DOHH2 (cell line): ENCODE results near the gene GJB2.

Source experiments
- H3F3A ChIP-seq: fragments of 200-600 bp; sonication (generic), shearing (Covaris generic); 2 replicates; pipeline ENCODE4 v1.6.0; 2016; ENCODE audit warnings: antibody characterized with exemption, mild to moderate bottlenecking; ENCODE audit not compliant: control insufficient read depth, insufficient read depth
- H3K27ac ChIP-seq: fragments of 200-600 bp; sonication (generic); 2 replicates; pipeline ENCODE4 v1.5.1; 2014; ENCODE audit warnings: low read depth, mild to moderate bottlenecking, low read length, moderate library complexity
- H3K27me3 ChIP-seq: fragments of 200-600 bp; sonication (generic); 2 replicates; pipeline ENCODE4 v1.6.1; 2014; ENCODE audit warnings: mild to moderate bottlenecking, low read length, mixed read lengths; ENCODE audit not compliant: control insufficient read depth
- H3K36me3 ChIP-seq: fragments of 200-600 bp; sonication (generic); 2 replicates; pipeline ENCODE4 v1.6.1; 2014; ENCODE audit warnings: mild to moderate bottlenecking, low read length, moderate library complexity, mixed read lengths; ENCODE audit not compliant: control insufficient read depth
- H3K4me1 ChIP-seq: fragments of 200-600 bp; sonication (generic); 2 replicates; pipeline ENCODE4 v1.6.1; 2014; ENCODE audit warnings: mild to moderate bottlenecking, low read length, mixed read lengths; ENCODE audit not compliant: control insufficient read depth
- H3K4me2 ChIP-seq: fragments of 200-600 bp; sonication (generic); 2 replicates; pipeline ENCODE4 v1.6.0; 2014; ENCODE audit warnings: mild to moderate bottlenecking, low read length, moderate library complexity
- H3K4me3 ChIP-seq: fragments of 200-600 bp; sonication (generic); 2 replicates; pipeline ENCODE4 v1.5.1; 2014; ENCODE audit warnings: mild to moderate bottlenecking, low read length, mixed read lengths
- H3K79me2 ChIP-seq: fragments of 200-600 bp; sonication (generic); 2 replicates; pipeline ENCODE4 v1.6.1; 2014; ENCODE audit warnings: mild to moderate bottlenecking, low read length, mixed read lengths; ENCODE audit not compliant: control insufficient read depth
- H3K9me2 ChIP-seq: fragments of 200-600 bp; sonication (generic); replicated peaks from 2 replicates; pipeline ENCODE4 v1.6.1; 2014; ENCODE audit warnings: mild to moderate bottlenecking, low read length, mixed read lengths; ENCODE audit not compliant: control insufficient read depth
- H3K9me3 ChIP-seq: fragments of 200-600 bp; sonication (generic); 2 replicates; pipeline ENCODE4 v1.6.1; 2014; ENCODE audit warnings: antibody characterized with exemption, low read length, mixed read lengths; ENCODE audit not compliant: control insufficient read depth, insufficient read depth
- H4K20me1 ChIP-seq: fragments of 200-600 bp; sonication (generic); 2 replicates; pipeline ENCODE4 v1.6.0; 2014; ENCODE audit warnings: low read depth, mild to moderate bottlenecking, antibody characterized with exemption, low read length, moderate library complexity; ENCODE audit not compliant: control insufficient read depth, insufficient read depth
- CTCF ChIP-seq: fragments of 200-600 bp; sonication (generic); IDR thresholded peaks from one replicate; pipeline ENCODE4 v1.5.1; 2014; ENCODE audit warnings: antibody characterized with exemption, mild to moderate bottlenecking, low read depth, low read length; ENCODE audit not compliant: poor library complexity, severe bottlenecking
- EZH2phosphoT487 ChIP-seq: fragments of 200-600 bp; sonication (generic); IDR thresholded peaks from 2 replicates; pipeline ENCODE4 v1.6.1; 2017; ENCODE audit warnings: borderline replicate concordance, mild to moderate bottlenecking, antibody characterized with exemption, low read length, moderate library complexity, mixed read lengths

GJB2 gene

DNA sequence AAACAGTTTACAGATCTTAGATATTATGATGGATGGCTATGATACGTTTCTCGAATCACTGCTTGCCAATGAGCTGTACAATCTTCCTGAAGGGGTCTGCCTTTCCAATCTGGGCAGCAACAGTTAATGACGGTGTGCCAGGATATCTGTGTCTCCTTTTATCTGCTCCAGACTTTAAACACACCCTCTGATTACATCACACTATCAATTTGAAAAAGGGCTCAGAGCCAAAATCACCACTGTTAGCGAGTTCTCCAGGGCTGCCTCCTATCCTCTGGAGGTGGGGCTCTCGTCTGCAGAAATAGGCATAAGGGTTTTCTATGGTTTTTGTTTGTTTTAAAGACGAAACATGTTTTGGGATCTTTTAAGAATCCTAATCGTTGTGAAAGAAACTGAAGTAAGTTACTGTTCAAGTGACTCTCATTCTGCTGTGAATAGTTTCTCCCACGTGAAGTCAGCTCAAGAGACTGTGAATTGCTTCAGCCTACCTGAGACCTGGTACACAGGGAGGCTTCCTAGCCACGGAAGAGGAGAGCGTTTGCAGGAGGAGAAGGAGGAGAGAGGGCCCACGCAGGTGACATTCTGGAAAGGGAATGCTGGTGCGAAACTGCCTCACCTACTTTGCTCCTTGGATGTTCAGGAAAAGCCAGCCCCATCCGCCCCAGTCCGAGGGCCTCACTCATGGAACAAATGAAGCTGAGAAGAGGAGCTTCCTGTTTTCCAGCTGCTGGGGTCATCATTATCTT, 16.7 kb downstream of the GJB2 start:
- H3K9me3 ChIP-seq, result no peaks in the 10 kb centered on the region
- H3F3A ChIP-seq, result no peaks in the 10 kb centered on the region
- no peak overlapping the region for H3K4me3 ChIP-seq
- no peak for TF ChIP-seq EZH2phosphoT487
- no peak for TF ChIP-seq CTCF
- H4K20me1 ChIP-seq, result no peaks in the 10 kb centered on the region
- H3K4me2 ChIP-seq, result no peak overlapping the region
- no peaks in the 10 kb centered on the region for H3K79me2 ChIP-seq
- peaks cover 1% of the 10 kb centered on the region; the same call in 1 of the 2 replicates for H3K4me1 ChIP-seq
- H3K36me3 ChIP-seq, result no peaks in the 10 kb centered on the region
- no peaks in the 10 kb centered on the region for H3K9me2 ChIP-seq
- H3K27me3 ChIP-seq, result peaks cover 34% of the 10 kb centered on the region
- no peak overlapping the region for H3K27ac ChIP-seq

DNA sequence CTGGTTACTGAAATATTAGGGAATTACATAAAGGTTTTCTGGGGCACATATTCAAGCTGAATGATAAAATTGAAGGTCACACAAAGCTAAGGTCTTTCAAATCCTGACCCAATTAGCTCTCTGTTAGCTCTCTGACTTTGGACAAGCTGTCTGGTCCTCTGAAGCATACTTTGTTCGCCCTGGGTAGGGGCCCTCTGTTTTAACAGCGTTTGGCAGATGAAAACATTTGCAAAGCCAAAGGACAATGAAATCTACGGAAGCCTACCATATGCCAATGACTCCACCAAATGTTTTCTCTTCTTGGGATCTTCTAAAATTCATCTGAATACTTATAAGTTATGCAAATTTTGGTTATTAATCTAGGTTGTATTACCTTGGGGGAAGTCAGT, 17.3 kb downstream of the GJB2 start:
- Histone ChIP-seq H3K9me3 (no peaks in the 10 kb centered on the region), H3K27ac (no peak overlapping the region), H3K36me3 (no peaks in the 10 kb centered on the region), H3K9me2 (no peaks in the 10 kb centered on the region), H3F3A (no peaks in the 10 kb centered on the region), H4K20me1 (no peaks in the 10 kb centered on the region), H3K4me2 (no peak overlapping the region), H3K27me3 (peaks cover 34% of the 10 kb centered on the region), H3K4me3 (no peak overlapping the region), H3K79me2 (no peaks in the 10 kb centered on the region), H3K4me1 (peaks cover 7% of the 10 kb centered on the region; the same call in 1 of the 2 replicates)
- TF ChIP-seq CTCF, result no peak
- no peak for TF ChIP-seq EZH2phosphoT487

DNA sequence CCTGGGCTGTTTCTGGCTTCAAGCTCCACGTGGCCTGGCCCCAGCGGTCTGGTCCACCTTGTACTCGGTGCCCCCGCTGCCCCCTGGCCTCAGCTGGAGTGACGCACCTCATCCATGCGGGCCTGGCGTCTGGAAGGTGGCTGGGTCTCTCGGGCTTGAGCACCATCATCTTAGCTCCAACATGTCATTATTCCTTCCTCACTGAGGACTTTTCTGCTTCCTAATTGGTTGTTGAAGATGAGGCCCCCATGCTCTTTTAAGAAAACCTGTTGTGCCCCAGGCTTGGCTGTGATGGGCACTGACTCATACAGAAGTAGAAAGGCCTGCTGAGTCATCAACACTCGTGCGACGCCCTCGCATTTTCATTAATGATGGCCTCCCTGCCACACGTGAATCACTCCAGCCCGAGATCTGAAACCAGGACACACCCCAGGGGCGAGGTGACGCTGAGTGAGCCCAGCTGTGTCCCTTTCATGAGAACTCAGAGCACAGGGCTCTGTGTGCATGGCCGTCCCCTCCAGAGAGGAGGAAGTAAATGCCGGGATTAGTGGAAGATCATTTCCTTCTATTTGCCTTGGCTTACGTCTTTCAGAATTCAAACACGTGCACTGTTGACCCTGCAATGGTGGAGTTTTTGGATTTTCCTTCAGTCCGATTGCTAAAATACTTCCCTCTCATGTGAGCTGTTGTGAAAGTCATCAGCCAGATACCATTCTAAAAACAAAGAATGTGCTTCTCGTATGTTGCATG, 17.9 kb downstream of the GJB2 start:
- Histone ChIP-seq H3F3A (no peaks in the 10 kb centered on the region), H3K9me3 (no peaks in the 10 kb centered on the region), H3K4me2 (no peak overlapping the region), H3K9me2 (no peaks in the 10 kb centered on the region), H3K27ac (no peak overlapping the region), H3K79me2 (no peaks in the 10 kb centered on the region), H3K27me3 (peaks cover 32% of the 10 kb centered on the region), H3K4me1 (peaks cover 7% of the 10 kb centered on the region; the same call in 1 of the 2 replicates), H4K20me1 (no peaks in the 10 kb centered on the region), H3K4me3 (no peak overlapping the region), H3K36me3 (no peaks in the 10 kb centered on the region)
- no peak for TF ChIP-seq EZH2phosphoT487
- TF ChIP-seq CTCF, result no peak
